ENCODE results near the gene SELP. TPM values are rescaled to one million over a fixed set of nuclear protein-coding genes. Genes with fewer than 3 reads are reported as not detected.

The SELP gene
- total RNA-seq, 2 donors from 2014 or later = not detected

DNA sequence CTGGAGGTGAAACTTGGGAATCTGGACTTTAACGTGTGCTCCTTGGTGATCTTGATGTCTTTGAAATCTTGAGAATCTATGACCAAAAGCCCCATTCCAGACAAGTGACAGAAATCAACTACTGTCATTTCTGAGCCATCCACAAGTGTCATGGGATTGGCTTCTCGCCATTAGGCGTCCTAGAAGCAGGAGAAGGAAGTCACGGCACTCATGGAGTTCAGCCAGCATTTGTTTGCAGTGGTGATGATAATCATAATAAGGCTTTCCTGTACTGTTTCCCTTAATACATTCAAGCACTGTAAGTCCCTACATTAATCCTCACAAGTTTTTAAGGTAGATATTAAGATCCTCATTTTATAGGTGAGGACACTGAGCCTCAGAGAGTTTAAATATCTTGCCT, 55.6 kb downstream of the SELP start:
- peaks cover 7% of the 10 kb centered on the region for H3K27me3 Mint-ChIP-seq (ENCODE audit: insufficient read depth)
- no peak for DNase-seq
- no peaks in the 10 kb centered on the region for H3K36me3 Mint-ChIP-seq (ENCODE audit: low read depth)
- no peaks in the 10 kb centered on the region for H3K9me3 Mint-ChIP-seq
- Histone ChIP-seq H3K9ac (ENCODE audit: extremely low read depth, low read length, poor library complexity, severe bottlenecking) (no peak overlapping the region), H3K27ac (ENCODE audit: low read depth, low read length) (no peak overlapping the region), H3K9me3 (ENCODE audit: control insufficient read depth, low read length) (no peaks in the 10 kb centered on the region), H3K36me3 (ENCODE audit: control insufficient read depth, insufficient read depth, low read length) (no peaks in the 10 kb centered on the region), H3K4me1 (ENCODE audit: control insufficient read depth, insufficient read depth, low read length) (peaks cover 8% of the 10 kb centered on the region), H3K27me3 (ENCODE audit: control insufficient read depth, insufficient read depth, low read length, poor library complexity, severe bottlenecking) (peaks cover 5% of the 10 kb centered on the region), H3K4me3 (ENCODE audit: low read length) (no peak overlapping the region)
- H3K27ac Mint-ChIP-seq = no peak overlapping the region
- TF ChIP-seq CTCF (conservative IDR thresholded peaks at IDR 0.05) = no peak
- H3K4me3 Mint-ChIP-seq = no peak overlapping the region
- peaks cover 23% of the 10 kb centered on the region for H3K4me1 Mint-ChIP-seq
- 94 to 95% methylated on average over 3 to 4 of the region's 4 CpGs for WGBS, 2 experiments (ENCODE audit: insufficient coverage in 1 of 2, insufficient read length in 1 of 2)

DNA sequence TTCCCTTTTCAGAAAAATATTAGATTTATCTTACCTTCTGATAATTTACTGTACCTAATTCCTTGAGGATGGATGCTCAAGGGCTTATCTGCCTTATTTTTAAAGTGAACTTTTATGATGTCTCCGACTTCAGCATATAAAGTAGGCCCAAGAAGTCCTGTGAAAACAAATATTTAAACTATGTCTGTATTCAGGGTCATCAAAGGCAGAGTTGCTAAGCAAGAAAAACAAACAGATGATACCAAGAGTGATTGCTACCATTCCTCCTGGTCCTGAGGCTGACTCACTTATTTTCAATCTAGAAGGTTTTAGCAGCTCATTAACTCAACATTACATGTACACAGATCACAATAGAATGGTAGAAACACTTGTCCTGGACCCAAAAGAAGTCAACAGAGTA, 57.7 kb downstream of the SELP start:
- Histone ChIP-seq H3K36me3 (ENCODE audit: control insufficient read depth, insufficient read depth, low read length) (no peaks in the 10 kb centered on the region), H3K9ac (ENCODE audit: extremely low read depth, low read length, poor library complexity, severe bottlenecking) (no peak overlapping the region), H3K9me3 (ENCODE audit: control insufficient read depth, low read length) (no peaks in the 10 kb centered on the region), H3K27me3 (ENCODE audit: control insufficient read depth, insufficient read depth, low read length, poor library complexity, severe bottlenecking) (peaks cover 24% of the 10 kb centered on the region), H3K4me3 (ENCODE audit: low read length) (no peak overlapping the region), H3K4me1 (ENCODE audit: control insufficient read depth, insufficient read depth, low read length) (peaks cover 8% of the 10 kb centered on the region), H3K27ac (ENCODE audit: low read depth, low read length) (no peak overlapping the region)
- no peak overlapping the region for H3K27ac Mint-ChIP-seq
- peaks cover 7% of the 10 kb centered on the region for H3K27me3 Mint-ChIP-seq (ENCODE audit: insufficient read depth)
- no peaks in the 10 kb centered on the region for H3K36me3 Mint-ChIP-seq (ENCODE audit: low read depth)
- no peaks in the 10 kb centered on the region for H3K9me3 Mint-ChIP-seq
- H3K4me1 Mint-ChIP-seq = peaks cover 24% of the 10 kb centered on the region
- no peak for DNase-seq
- H3K4me3 Mint-ChIP-seq = no peak overlapping the region
- no peak for TF ChIP-seq CTCF (conservative IDR thresholded peaks at IDR 0.05)
- WGBS, 2 experiments (ENCODE audit: insufficient coverage in 1 of 2, insufficient read length in 1 of 2) = 63 to 88% methylated on average over 1 of the region's 1 CpG

- Histone ChIP-seq H3K9ac (ENCODE audit: extremely low read depth, low read length, poor library complexity, severe bottlenecking) (no peak overlapping the region), H3K27me3 (ENCODE audit: control insufficient read depth, insufficient read depth, low read length, poor library complexity, severe bottlenecking) (peaks cover 24% of the 10 kb centered on the region), H3K36me3 (ENCODE audit: control insufficient read depth, insufficient read depth, low read length) (no peaks in the 10 kb centered on the region), H3K4me3 (ENCODE audit: low read length) (no peak overlapping the region), H3K4me1 (ENCODE audit: control insufficient read depth, insufficient read depth, low read length) (peaks cover 8% of the 10 kb centered on the region), H3K27ac (ENCODE audit: low read depth, low read length) (no peak overlapping the region), H3K9me3 (ENCODE audit: control insufficient read depth, low read length) (no peaks in the 10 kb centered on the region)
- H3K4me1 Mint-ChIP-seq = peaks cover 24% of the 10 kb centered on the region
- TF ChIP-seq CTCF (conservative IDR thresholded peaks at IDR 0.05) = no peak
- no peak overlapping the region for H3K4me3 Mint-ChIP-seq
- DNase-seq = no peak
- H3K36me3 Mint-ChIP-seq (ENCODE audit: low read depth) = no peaks in the 10 kb centered on the region
- H3K27me3 Mint-ChIP-seq (ENCODE audit: insufficient read depth) = peaks cover 7% of the 10 kb centered on the region
- no peak overlapping the region for H3K27ac Mint-ChIP-seq
- WGBS, 2 experiments (ENCODE audit: insufficient coverage in 1 of 2, insufficient read length in 1 of 2) = 89 to 93% methylated on average over 3 of the region's 3 CpGs
- no peaks in the 10 kb centered on the region for H3K9me3 Mint-ChIP-seq
Measured at GRCh38 chr1:169571450-169571849, 58.5 kb downstream of the SELP start.

Data from endodermal cell (in vitro differentiated cells).